ENCODE results near the gene ALPG.
"Not testable (repeated sequence)": the region's sequence is repeated elsewhere in the genome, so short reads cannot be mapped to it uniquely, and the experiment has no call there.

Gene ALPG

DNA sequence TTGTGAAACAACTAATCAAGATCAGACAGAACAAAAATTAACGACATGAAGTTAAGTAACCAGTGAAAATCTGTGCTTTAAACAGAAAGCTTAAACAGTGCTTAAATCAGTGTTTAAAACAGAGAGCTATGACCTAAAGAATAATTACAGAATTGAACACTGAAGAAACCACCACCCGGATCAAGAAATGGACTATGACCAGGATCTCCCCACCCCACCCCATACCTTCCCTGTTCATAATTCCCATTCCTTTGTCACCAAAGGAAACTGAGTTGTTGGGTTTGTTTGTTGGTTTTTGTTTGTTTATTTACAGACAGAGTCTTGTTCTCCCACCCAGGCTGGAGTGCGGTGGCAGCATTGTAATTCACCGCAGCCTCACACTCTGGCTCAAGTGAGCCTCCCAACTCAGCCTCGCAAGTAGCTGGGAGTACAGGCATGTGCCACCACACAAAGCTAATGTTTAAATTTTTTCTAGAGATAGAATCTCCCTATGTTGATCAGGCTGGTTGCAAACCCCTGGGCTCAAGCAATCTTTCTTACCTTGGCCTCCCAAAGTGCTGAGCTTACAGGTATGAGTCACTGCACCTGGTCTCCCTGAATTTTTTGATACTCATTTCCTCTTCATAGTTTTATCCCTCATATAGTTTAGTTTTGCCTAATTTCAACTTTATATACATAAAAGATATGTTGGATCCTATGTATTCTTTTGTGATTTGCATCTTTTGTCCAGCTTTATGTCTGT, 8.2 kb upstream of the ALPG start:
- no peak for DNase-seq
- Histone ChIP-seq H3K4me1 (no peaks in the 10 kb centered on the region), H3K9me3 (no peaks in the 10 kb centered on the region), H3K27me3 (peaks cover 44% of the 10 kb centered on the region), H3K36me3 (no peaks in the 10 kb centered on the region), H3K4me3 (ENCODE audit: low read depth, low read length) (no peak overlapping the region)
- TF ChIP-seq, protein P1, sequence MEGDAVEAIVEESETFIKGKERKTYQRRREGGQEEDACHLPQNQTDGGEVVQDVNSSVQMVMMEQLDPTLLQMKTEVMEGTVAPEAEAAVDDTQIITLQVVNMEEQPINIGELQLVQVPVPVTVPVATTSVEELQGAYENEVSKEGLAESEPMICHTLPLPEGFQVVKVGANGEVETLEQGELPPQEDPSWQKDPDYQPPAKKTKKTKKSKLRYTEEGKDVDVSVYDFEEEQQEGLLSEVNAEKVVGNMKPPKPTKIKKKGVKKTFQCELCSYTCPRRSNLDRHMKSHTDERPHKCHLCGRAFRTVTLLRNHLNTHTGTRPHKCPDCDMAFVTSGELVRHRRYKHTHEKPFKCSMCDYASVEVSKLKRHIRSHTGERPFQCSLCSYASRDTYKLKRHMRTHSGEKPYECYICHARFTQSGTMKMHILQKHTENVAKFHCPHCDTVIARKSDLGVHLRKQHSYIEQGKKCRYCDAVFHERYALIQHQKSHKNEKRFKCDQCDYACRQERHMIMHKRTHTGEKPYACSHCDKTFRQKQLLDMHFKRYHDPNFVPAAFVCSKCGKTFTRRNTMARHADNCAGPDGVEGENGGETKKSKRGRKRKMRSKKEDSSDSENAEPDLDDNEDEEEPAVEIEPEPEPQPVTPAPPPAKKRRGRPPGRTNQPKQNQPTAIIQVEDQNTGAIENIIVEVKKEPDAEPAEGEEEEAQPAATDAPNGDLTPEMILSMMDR (IDR thresholded peaks at IDR 0.05; ENCODE audit: low read depth, low read length), result no peak

DNA sequence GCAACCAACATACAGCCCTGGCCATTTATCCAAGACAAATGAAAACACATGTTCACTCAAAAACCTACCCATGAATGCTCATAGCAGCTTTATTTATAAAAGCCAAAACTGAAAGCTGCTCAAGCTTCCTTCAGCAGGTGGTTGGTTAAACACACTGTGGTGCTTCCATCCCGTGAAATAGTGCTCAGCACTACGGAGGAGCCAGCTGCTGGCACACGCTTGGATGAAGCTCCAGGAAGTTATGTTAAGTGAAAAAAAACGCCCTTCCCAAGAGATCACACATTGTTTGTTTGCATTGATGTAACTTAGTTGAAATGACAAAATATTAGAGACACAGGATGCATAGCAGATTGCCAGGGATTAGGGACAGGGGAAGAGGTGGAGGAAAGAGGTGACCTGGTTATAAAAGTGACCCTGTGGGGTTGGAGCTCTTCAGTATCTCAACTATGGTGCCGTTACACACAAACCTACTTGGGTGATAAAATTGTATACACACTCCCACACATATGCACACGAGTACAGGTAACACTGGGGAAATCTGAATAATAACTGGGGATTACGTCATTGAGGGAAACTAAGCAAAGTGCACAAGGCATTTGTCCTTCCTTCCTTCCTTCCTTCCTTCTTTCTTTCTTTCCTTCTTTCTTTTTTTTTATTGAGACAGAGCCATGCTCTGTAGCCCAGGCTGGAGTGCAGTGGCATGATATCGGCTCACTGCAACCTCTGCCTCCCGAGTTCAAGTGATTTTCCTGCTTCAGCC, 6.2 kb upstream of the ALPG start:
- no peak for DNase-seq
- TF ChIP-seq, protein P1 (IDR thresholded peaks at IDR 0.05; ENCODE audit: low read depth, low read length), result no peak
- H3K4me1 ChIP-seq, result no peaks in the 10 kb centered on the region

DNA sequence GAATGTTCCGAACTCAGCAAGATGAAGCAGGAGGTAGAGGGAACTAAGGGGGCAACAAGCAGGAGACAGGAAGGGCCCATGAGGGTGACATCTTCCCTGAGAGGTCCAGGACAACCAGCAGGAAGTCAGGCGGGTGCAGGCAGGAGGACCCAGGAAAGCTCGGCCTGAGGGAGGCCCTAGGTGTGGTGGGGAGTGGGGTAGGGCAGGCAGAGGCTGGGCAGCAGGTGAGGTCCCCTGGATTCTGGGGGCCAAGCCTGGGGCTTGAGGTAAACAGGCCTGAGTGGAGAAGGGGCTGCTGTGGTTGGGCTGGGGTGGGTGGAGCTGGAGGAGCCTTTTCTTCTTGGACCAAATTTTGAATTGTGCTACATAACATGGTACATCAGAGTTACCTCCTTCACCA, 4.1 kb upstream of the ALPG start:
- Histone ChIP-seq H3K4me3 (ENCODE audit: low read depth, low read length) (no peak overlapping the region), H3K36me3 (no peaks in the 10 kb centered on the region), H3K27me3 (peaks cover 15% of the 10 kb centered on the region), H3K4me1 (no peaks in the 10 kb centered on the region), H3K9me3 (no peaks in the 10 kb centered on the region)
- no peak for DNase-seq
- TF ChIP-seq, protein P1 (IDR thresholded peaks at IDR 0.05; ENCODE audit: low read depth, low read length), result no peak

More for the DNA sequence above, 6.2 kb upstream of the ALPG start:
- Histone ChIP-seq H3K36me3 (no peaks in the 10 kb centered on the region), H3K9me3 (no peaks in the 10 kb centered on the region), H3K4me3 (ENCODE audit: low read depth, low read length) (no peak overlapping the region), H3K27me3 (peaks cover 24% of the 10 kb centered on the region)

DNA sequence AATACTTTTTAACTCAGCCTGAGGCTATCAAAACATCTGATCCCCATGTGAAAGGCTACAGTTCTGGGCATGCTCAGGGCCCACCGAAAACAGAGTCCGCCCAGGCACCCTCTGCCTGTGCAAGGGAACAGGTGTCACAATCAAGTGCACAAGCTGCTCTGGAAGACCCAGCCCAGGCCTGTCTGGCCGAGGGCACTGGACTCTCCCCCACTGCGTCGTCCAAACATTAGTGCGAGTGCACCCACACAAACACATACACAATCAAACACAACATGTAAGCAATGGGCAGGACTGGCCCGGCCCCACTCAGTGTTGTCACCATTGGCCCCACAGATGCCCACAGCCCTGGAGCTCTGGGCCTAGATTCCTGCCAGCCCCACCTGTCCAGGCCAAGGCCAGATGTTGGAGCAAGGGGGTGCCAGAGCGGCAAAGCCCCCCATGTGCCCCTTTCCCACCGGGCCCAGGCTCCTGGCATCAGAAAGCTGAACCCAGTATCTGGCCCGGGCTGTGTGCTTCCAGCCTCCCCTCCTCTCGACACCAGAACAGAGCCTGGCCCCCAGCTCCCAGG, 617 bp upstream of the ALPG start:
- Histone ChIP-seq H3K9me3 (no peaks in the 10 kb centered on the region), H3K4me3 (ENCODE audit: low read depth, low read length) (no peak overlapping the region), H3K36me3 (no peaks in the 10 kb centered on the region), H3K4me1 (no peaks in the 10 kb centered on the region), H3K27me3 (peaks cover 12% of the 10 kb centered on the region)
- TF ChIP-seq, protein P1 (IDR thresholded peaks at IDR 0.05; ENCODE audit: low read depth, low read length), result no peak
- DNase-seq, result no peak

DNA sequence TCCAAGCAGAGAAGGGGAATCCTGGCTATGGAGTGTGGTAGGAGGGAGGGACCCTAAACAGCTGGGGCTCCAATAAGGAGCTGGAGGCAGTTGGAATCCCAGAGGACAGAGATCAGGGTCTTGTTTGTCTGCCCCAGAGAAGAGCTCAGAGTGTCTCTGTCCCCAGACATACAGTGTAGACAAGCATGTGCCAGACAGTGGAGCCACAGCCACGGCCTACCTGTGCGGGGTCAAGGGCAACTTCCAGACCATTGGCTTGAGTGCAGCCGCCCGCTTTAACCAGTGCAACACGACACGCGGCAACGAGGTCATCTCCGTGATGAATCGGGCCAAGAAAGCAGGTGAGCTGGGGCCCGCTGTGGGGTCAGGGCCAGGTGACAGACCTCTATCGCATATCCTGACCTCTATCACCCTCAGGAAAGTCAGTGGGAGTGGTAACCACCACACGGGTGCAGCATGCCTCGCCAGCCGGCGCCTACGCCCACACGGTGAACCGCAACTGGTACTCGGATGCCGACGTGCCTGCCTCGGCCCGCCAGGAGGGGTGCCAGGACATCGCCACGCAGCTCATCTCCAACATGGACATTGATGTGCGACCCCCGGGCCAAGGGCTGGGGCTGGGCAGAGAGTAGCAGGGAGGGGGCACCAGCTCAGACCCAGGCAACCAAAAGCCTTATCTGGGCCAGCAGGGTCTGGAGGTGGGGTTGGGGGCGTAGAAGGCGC, 945 bp downstream of the ALPG start:
- H3K4me3 ChIP-seq (ENCODE audit: low read depth, low read length); H3K36me3 ChIP-seq; H3K9me3 ChIP-seq; DNase-seq; H3K4me1 ChIP-seq: not testable (repeated sequence)
- peaks cover 27% of the 10 kb centered on the region for H3K27me3 ChIP-seq

DNA sequence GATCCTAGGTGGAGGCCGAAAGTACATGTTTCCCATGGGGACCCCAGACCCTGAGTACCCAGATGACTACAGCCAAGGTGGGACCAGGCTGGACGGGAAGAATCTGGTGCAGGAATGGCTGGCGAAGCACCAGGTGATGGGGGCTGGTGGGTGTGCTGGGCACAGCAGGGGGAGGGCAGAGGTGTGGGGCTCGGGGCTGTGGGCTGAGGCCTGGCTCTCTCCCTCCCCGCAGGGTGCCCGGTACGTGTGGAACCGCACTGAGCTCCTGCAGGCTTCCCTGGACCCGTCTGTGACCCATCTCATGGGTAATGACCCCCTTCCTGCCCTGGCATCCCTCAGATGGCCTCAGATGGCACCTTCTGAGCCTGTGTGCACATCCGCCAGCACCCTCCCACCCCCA, 1.6 kb downstream of the ALPG start:
- not testable (repeated sequence) for H3K36me3 ChIP-seq; DNase-seq; H3K4me3 ChIP-seq (ENCODE audit: low read depth, low read length); H3K9me3 ChIP-seq; H3K4me1 ChIP-seq
- peaks cover 34% of the 10 kb centered on the region for H3K27me3 ChIP-seq

DNA sequence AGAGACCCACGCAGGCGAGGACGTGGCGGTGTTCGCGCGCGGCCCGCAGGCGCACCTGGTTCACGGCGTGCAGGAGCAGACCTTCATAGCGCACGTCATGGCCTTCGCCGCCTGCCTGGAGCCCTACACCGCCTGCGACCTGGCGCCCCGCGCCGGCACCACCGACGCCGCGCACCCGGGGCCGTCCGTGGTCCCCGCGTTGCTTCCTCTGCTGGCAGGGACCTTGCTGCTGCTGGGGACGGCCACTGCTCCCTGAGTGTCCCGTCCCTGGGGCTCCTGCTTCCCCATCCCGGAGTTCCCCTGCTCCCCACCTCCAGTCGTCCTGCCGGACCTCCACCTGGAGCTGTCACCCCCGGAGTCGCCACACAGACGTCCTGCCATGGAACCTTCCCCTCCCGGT, 3.0 kb downstream of the ALPG start:
- not testable (repeated sequence) for H3K36me3 ChIP-seq; H3K4me1 ChIP-seq; H3K4me3 ChIP-seq (ENCODE audit: low read depth, low read length); DNase-seq; H3K9me3 ChIP-seq
- H3K27me3 ChIP-seq, result peaks cover 45% of the 10 kb centered on the region
